HCT116 (cell line): ENCODE results near the gene REEP3. TPM values are rescaled to one million over a fixed set of nuclear protein-coding genes. Genes with fewer than 3 reads are reported as not detected.

Source experiments
- ATAC-seq: fragments of 200-7000 bp; cut with Tn5 transposase; 2 replicates; pipeline ENCODE4 v1.9.1; 2020; ENCODE audit warnings: mild to moderate bottlenecking, moderate library complexity
- BruUV-seq: library from RNA; stranded (reverse); fragments of 400-500 nt; replicated peaks from 2 replicates; lab custom pipeline; 2021; lab: Mats Ljungman, UMichigan
- CTCF ChIA-PET: fragments of 300-600 bp; sonication (Branson Sonifier 250); formaldehyde crosslinking; loops from one replicate; lab custom pipeline; 2021; ENCODE audit warnings: antibody characterized with exemption; lab: Charles Lee
- POLR2A ChIA-PET: fragments of 300-600, 350-600 bp; sonication (Branson Sonifier 250); formaldehyde crosslinking; loops from one replicate; lab custom pipeline; 2021; ENCODE audit warnings: antibody characterized with exemption; lab: Charles Lee
- RAD21 ChIA-PET, 2 experiments: fragments of 300-600 bp; sonication (Branson Sonifier 250); formaldehyde crosslinking; loops; one replicate each; lab custom pipeline; 2023; ENCODE audit warnings: low total read pairs in 2 of 2; ENCODE audit not compliant: uncharacterized antibody in 2 of 2, unreplicated experiment in 2 of 2, low non-redundant PET in 1 of 2; lab: Charles Lee
- DNase-seq: peaks from one replicate; pipeline ENCODE4 v3.0.0-alpha.2; 2010; ENCODE audit warnings: low read depth, low spot score
- H2AFZ ChIP-seq: fragments of 200-600 bp; shearing (Covaris generic), sonication (generic); 2 replicates; pipeline ENCODE4 v1.6.1; 2017; ENCODE audit warnings: low read depth, mixed run types, mixed read lengths, antibody characterized with exemption, low read length; ENCODE audit not compliant: poor library complexity, severe bottlenecking
- H3K27ac ChIP-seq: 2 replicates; pipeline ENCODE4 v1.5.1; 2012; ENCODE audit warnings: low read depth, low read length
- H3K27me3 ChIP-seq: fragments of 200-600 bp; sonication (generic); 2 replicates; pipeline ENCODE4 v1.6.1; 2016; ENCODE audit warnings: mixed run types, low read length, mixed read lengths; ENCODE audit not compliant: insufficient read depth
- H3K36me3 ChIP-seq, 2 experiments: fragments of 200-500 bp in 1 of 2; fragments of 200-600 bp in 1 of 2; sonication (Bioruptor generic) in 1 of 2; sonication (generic) in 1 of 2; 2 replicates each; pipeline versions ENCODE4 v1.5.1 to v1.6.1; 2014 to 2016; ENCODE audit warnings: low read length in 2 of 2, inconsistent platforms in 1 of 2, mixed read lengths in 1 of 2, mixed run types in 1 of 2; ENCODE audit not compliant: insufficient read depth in 2 of 2, control insufficient read depth in 1 of 2
- H3K4me1 ChIP-seq, 2 experiments: fragments of 200-600 bp in 1 of 2; sonication (generic) in 1 of 2; 2 replicates each; pipeline versions ENCODE4 v1.5.1 to v1.6.1; 2012 to 2017; ENCODE audit warnings: low read length in 2 of 2, inconsistent platforms in 1 of 2, mild to moderate bottlenecking in 1 of 2, mixed read lengths in 1 of 2, mixed run types in 1 of 2, moderate library complexity in 1 of 2; ENCODE audit not compliant: insufficient read depth in 2 of 2, control insufficient read depth in 1 of 2
- H3K4me2 ChIP-seq: fragments of 200-600 bp; sonication (generic); 2 replicates; pipeline ENCODE4 v1.6.1; 2017; ENCODE audit warnings: mixed run types, low read length, mixed read lengths
- H3K4me3 ChIP-seq, 2 experiments: fragments of 200-600 bp in 1 of 2; sonication (generic) in 1 of 2; replicated peaks in 1 of 2; 2 replicates each; pipeline ENCODE4 v1.5.1; 2011 to 2016; ENCODE audit warnings: low read length in 2 of 2, control low read depth in 1 of 2, low read depth in 1 of 2, mild to moderate bottlenecking in 1 of 2, mixed read lengths in 1 of 2, mixed run types in 1 of 2
- H3K79me2 ChIP-seq: fragments of 200-600 bp; sonication (generic); 2 replicates; pipeline ENCODE4 v1.6.1; 2017; ENCODE audit warnings: mild to moderate bottlenecking, mixed run types, low read length, moderate library complexity, mixed read lengths; ENCODE audit not compliant: insufficient read depth
- H3K9ac ChIP-seq: fragments of 200-600 bp; sonication (generic); 2 replicates; pipeline ENCODE4 v1.6.1; 2016; ENCODE audit warnings: low read length, mixed read lengths
- H3K9me2 ChIP-seq: fragments of 200-600 bp; sonication (generic), shearing (Covaris generic); 2 replicates; pipeline ENCODE4 v1.6.1; 2017; ENCODE audit warnings: mixed run types, mild to moderate bottlenecking, moderate library complexity; ENCODE audit not compliant: insufficient read depth
- H3K9me3 ChIP-seq, 2 experiments: fragments of 200-500 bp in 1 of 2; fragments of 200-600 bp in 1 of 2; sonication (Bioruptor generic) in 1 of 2; sonication (generic) in 1 of 2; 2 replicates each; pipeline ENCODE4 v1.6.1; 2014 to 2017; ENCODE audit warnings: low read length in 2 of 2, mixed read lengths in 2 of 2, inconsistent platforms in 1 of 2, low read depth in 1 of 2, mild to moderate bottlenecking in 1 of 2, mixed run types in 1 of 2, moderate library complexity in 1 of 2; ENCODE audit not compliant: control insufficient read depth in 1 of 2, insufficient read depth in 1 of 2
- H4K20me1 ChIP-seq: fragments of 200-600 bp; sonication (generic), shearing (Covaris generic); 2 replicates; pipeline ENCODE4 v1.6.1; 2017; ENCODE audit warnings: mixed run types, mild to moderate bottlenecking, moderate library complexity; ENCODE audit not compliant: insufficient read depth
- CEBPB ChIP-seq: IDR thresholded peaks from 2 replicates; pipeline ENCODE4 v1.6.1; 2012; ENCODE audit warnings: low read depth
- EZH2 ChIP-seq: fragments of 200-600 bp; sonication (generic); IDR thresholded peaks from 2 replicates; pipeline ENCODE4 v1.6.1; 2017; ENCODE audit warnings: antibody characterized with exemption, mixed run types
- EZH2phosphoT487 ChIP-seq: fragments of 200-600 bp; IDR thresholded peaks from 2 replicates; pipeline ENCODE4 v1.6.1; 2018; ENCODE audit warnings: antibody characterized with exemption, borderline replicate concordance
- FOSL1 ChIP-seq: IDR thresholded peaks from 2 replicates; pipeline ENCODE4 v1.6.1; 2012; ENCODE audit warnings: low read depth
- POLR2A ChIP-seq: IDR thresholded peaks from 2 replicates; pipeline ENCODE4 v1.7.0; 2011; ENCODE audit warnings: borderline replicate concordance; ENCODE audit not compliant: insufficient read depth, insufficient read length; ENCODE audit errors: extremely low read depth
- POLR2AphosphoS5 ChIP-seq: IDR thresholded peaks from 2 replicates; pipeline ENCODE4 v1.6.1; 2011; ENCODE audit warnings: mild to moderate bottlenecking, low read depth, low read length, moderate library complexity
- RAD21 ChIP-seq: IDR thresholded peaks from 2 replicates; pipeline ENCODE4 v1.6.1; 2012; ENCODE audit warnings: low read depth, mild to moderate bottlenecking
- SIN3A ChIP-seq: IDR thresholded peaks from 2 replicates; pipeline ENCODE4 v1.6.1; 2012; ENCODE audit warnings: low read depth
- SP1 ChIP-seq: IDR thresholded peaks from 2 replicates; pipeline ENCODE4 v1.6.1; 2012; ENCODE audit warnings: low read depth
- SRF ChIP-seq: IDR thresholded peaks from 2 replicates; pipeline ENCODE4 v1.6.1; 2012; ENCODE audit warnings: low read depth
- TCF7L2 ChIP-seq: IDR thresholded peaks from 2 replicates; pipeline ENCODE4 v1.7.0; 2011; ENCODE audit warnings: borderline replicate concordance, inconsistent platforms; ENCODE audit not compliant: insufficient read depth, insufficient read length; ENCODE audit errors: extremely low read depth
- YY1 ChIP-seq: IDR thresholded peaks from 2 replicates; pipeline ENCODE4 v1.6.1; 2011; ENCODE audit warnings: low read length, low read depth, moderate library complexity, mild to moderate bottlenecking; ENCODE audit not compliant: insufficient replicate concordance; ENCODE audit errors: extremely low read depth
- ZNF274 ChIP-seq: fragments of 200-500 bp; sonication (Bioruptor generic); IDR thresholded peaks from 2 replicates; pipeline ENCODE4 v1.6.1; 2014; ENCODE audit warnings: mild to moderate bottlenecking, low read depth, low read length, inconsistent platforms
- intact Hi-C: fragments of 100-400 bp; cut with micrococcal nuclease; formaldehyde crosslinking; loops from 2 replicates; pipeline ENCODE4 v1.10.0; 2022
- total RNA-seq: library from RNA; stranded (reverse); gene quantifications from one replicate; pipeline ENCODE4 v1.2.1, GENCODE V29; 2021; ENCODE audit not compliant: unreplicated experiment
- TF ChIP-seq, protein P1 (sequence below): IDR thresholded peaks from 2 replicates; pipeline ENCODE4 v1.6.1; 2011; ENCODE audit warnings: mild to moderate bottlenecking, low read length, moderate library complexity; ENCODE audit not compliant: insufficient replicate concordance; ENCODE audit errors: extremely low read depth
- TF ChIP-seq, protein P2 (sequence below): IDR thresholded peaks from 2 replicates; pipeline ENCODE4 v1.6.1; 2012; ENCODE audit warnings: low read depth

REEP3 gene
- total RNA-seq, 1 experiment from 2014 or later, result 41.3 TPM

DNA sequence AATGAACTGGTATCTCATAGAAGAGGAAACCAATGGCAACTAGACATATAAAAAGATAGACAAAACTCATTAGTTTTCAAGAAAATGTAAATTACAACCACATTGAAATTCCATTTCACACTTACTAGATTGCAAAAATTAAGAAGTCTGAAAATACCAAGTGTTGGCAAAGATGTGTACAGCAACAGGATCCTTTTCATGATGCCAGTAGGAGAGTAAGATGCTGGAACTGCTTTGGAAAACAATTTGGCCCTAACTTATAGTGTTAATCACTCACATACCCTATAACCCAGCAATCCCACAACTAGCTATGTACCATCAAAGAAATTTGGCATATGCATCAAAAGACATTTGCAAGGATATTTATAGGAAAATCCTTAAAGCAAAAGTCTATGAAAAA is 15.5 kb downstream of the REEP3 start:
- POLR2A ChIA-PET, result no interaction called here
- peaks cover 3% of the 10 kb centered on the region; the same call in 1 of the 2 replicates for H4K20me1 ChIP-seq

More for the DNA sequence above, 15.5 kb downstream of the REEP3 start:
- Histone ChIP-seq H2AFZ (no peak overlapping the region), H3K9me3 (no peaks in the 10 kb centered on the region), H3K4me2 (no peak overlapping the region), H3K27ac (no peak overlapping the region), H3K9ac (no peak overlapping the region), H3K36me3 (no peaks in the 10 kb centered on the region), H3K27me3 (no peaks in the 10 kb centered on the region), H3K9me2 (no peaks in the 10 kb centered on the region), H3K4me3 (no peak overlapping the region), H3K79me2 (peaks cover 87% of the 10 kb centered on the region), H3K4me1 (peaks cover 0 to 2% of the 10 kb centered on the region in 2 experiments; a peak in 1 of 4 replicates)
- BruUV-seq, result no TSS peak
- ChIA-PET RAD21 (no interaction called here), CTCF (interaction anchor here (1.3 kb wide), 1 partner anchor 97 kb away, joined by 3 read pairs; no protein-coding TSS in a partner anchor)
- intact Hi-C loops, result no loop called here
- DNase-seq, result no peak
- ATAC-seq, result no peak
- no peak for TF ChIP-seq SP1
- no peak for TF ChIP-seq ZNF274
- no peak for TF ChIP-seq EZH2phosphoT487
- TF ChIP-seq YY1, result no peak
- no peak for TF ChIP-seq SRF
- TF ChIP-seq, protein P1, sequence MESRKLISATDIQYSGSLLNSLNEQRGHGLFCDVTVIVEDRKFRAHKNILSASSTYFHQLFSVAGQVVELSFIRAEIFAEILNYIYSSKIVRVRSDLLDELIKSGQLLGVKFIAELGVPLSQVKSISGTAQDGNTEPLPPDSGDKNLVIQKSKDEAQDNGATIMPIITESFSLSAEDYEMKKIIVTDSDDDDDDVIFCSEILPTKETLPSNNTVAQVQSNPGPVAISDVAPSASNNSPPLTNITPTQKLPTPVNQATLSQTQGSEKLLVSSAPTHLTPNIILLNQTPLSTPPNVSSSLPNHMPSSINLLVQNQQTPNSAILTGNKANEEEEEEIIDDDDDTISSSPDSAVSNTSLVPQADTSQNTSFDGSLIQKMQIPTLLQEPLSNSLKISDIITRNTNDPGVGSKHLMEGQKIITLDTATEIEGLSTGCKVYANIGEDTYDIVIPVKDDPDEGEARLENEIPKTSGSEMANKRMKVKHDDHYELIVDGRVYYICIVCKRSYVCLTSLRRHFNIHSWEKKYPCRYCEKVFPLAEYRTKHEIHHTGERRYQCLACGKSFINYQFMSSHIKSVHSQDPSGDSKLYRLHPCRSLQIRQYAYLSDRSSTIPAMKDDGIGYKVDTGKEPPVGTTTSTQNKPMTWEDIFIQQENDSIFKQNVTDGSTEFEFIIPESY, result no peak
- TF ChIP-seq RAD21, result no peak
- TF ChIP-seq CEBPB, result no peak
- TF ChIP-seq POLR2AphosphoS5, result no peak
- no peak for TF ChIP-seq FOSL1
- TF ChIP-seq POLR2A, result no peak
- TF ChIP-seq, protein P2, sequence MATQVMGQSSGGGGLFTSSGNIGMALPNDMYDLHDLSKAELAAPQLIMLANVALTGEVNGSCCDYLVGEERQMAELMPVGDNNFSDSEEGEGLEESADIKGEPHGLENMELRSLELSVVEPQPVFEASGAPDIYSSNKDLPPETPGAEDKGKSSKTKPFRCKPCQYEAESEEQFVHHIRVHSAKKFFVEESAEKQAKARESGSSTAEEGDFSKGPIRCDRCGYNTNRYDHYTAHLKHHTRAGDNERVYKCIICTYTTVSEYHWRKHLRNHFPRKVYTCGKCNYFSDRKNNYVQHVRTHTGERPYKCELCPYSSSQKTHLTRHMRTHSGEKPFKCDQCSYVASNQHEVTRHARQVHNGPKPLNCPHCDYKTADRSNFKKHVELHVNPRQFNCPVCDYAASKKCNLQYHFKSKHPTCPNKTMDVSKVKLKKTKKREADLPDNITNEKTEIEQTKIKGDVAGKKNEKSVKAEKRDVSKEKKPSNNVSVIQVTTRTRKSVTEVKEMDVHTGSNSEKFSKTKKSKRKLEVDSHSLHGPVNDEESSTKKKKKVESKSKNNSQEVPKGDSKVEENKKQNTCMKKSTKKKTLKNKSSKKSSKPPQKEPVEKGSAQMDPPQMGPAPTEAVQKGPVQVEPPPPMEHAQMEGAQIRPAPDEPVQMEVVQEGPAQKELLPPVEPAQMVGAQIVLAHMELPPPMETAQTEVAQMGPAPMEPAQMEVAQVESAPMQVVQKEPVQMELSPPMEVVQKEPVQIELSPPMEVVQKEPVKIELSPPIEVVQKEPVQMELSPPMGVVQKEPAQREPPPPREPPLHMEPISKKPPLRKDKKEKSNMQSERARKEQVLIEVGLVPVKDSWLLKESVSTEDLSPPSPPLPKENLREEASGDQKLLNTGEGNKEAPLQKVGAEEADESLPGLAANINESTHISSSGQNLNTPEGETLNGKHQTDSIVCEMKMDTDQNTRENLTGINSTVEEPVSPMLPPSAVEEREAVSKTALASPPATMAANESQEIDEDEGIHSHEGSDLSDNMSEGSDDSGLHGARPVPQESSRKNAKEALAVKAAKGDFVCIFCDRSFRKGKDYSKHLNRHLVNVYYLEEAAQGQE, result no peak
- no peak for TF ChIP-seq SIN3A
- TF ChIP-seq EZH2, result no peak
- no peak for TF ChIP-seq TCF7L2
